Hepatocyte (in vitro differentiated cells): ENCODE results near the gene RFTN1. TPM values are rescaled to one million over a fixed set of nuclear protein-coding genes. Genes with fewer than 3 reads are reported as not detected.

Source experiments
- DNase-seq: peaks from one replicate; pipeline ENCODE4 v3.0.0-alpha.2; 2016; ENCODE audit warnings: low spot score
- H2AFZ ChIP-seq: fragments of 200-600 bp; sonication (generic); 2 replicates; pipeline ENCODE4 v1.6.0; 2016; ENCODE audit warnings: antibody characterized with exemption, mild to moderate bottlenecking
- H3K27ac ChIP-seq: fragments of 200-600 bp; sonication (generic); 2 replicates; pipeline ENCODE4 v1.5.1; 2016; ENCODE audit warnings: mild to moderate bottlenecking
- H3K27me3 ChIP-seq: fragments of 200-600 bp; sonication (generic); 2 replicates; pipeline ENCODE4 v1.6.1; 2016
- H3K36me3 ChIP-seq: fragments of 200-600 bp; sonication (generic); replicated peaks from 2 replicates; pipeline ENCODE4 v1.5.1; 2016; ENCODE audit warnings: low read depth; ENCODE audit not compliant: insufficient read depth
- H3K4me1 ChIP-seq: fragments of 200-600 bp; sonication (generic); 2 replicates; pipeline ENCODE4 v1.5.1; 2016; ENCODE audit warnings: mild to moderate bottlenecking, moderate library complexity; ENCODE audit not compliant: insufficient read depth
- H3K4me2 ChIP-seq: fragments of 200-600 bp; sonication (generic); 2 replicates; pipeline ENCODE4 v1.6.0; 2016
- H3K4me3 ChIP-seq: fragments of 200-600 bp; sonication (generic); 2 replicates; pipeline ENCODE4 v1.5.1; 2016; ENCODE audit warnings: mild to moderate bottlenecking
- H3K79me2 ChIP-seq: fragments of 200-600 bp; sonication (generic); 2 replicates; pipeline ENCODE4 v1.6.0; 2017; ENCODE audit warnings: mild to moderate bottlenecking
- H3K9me2 ChIP-seq: fragments of 200-600 bp; sonication (generic); replicated peaks from 2 replicates; pipeline ENCODE4 v1.6.0; 2017; ENCODE audit warnings: mild to moderate bottlenecking; ENCODE audit not compliant: insufficient read depth
- H3K9me3 ChIP-seq: fragments of 200-600 bp; sonication (generic); 2 replicates; pipeline ENCODE4 v1.5.1; 2016; ENCODE audit warnings: low read depth, mild to moderate bottlenecking
- H4K20me1 ChIP-seq: fragments of 200-600 bp; sonication (generic); 2 replicates; pipeline ENCODE4 v1.6.0; 2016; ENCODE audit warnings: mild to moderate bottlenecking; ENCODE audit not compliant: insufficient read depth, poor library complexity, severe bottlenecking
- CTCF ChIP-seq: fragments of 200-600 bp; sonication (generic); IDR thresholded peaks from 2 replicates; pipeline ENCODE4 v1.5.1; 2016; ENCODE audit warnings: antibody characterized with exemption, mild to moderate bottlenecking; ENCODE audit not compliant: poor library complexity
- EZH2 ChIP-seq: fragments of 200-600 bp; sonication (generic); IDR thresholded peaks from 2 replicates; pipeline ENCODE4 v1.6.1; 2016; ENCODE audit warnings: antibody characterized with exemption, mild to moderate bottlenecking, borderline replicate concordance
- EZH2phosphoT487 ChIP-seq: fragments of 200-600 bp; sonication (generic); IDR thresholded peaks from one replicate; pipeline ENCODE4 v1.6.1; 2018; ENCODE audit warnings: antibody characterized with exemption, mild to moderate bottlenecking, low read depth, moderate library complexity; ENCODE audit not compliant: unreplicated experiment, severe bottlenecking
- WGBS: methylation state at CpG from one replicate; pipeline ENCODE4 v1.1.6; 2016; ENCODE audit warnings: low lambda C conversion rate; ENCODE audit errors: missing lambda C conversion rate; 5-methylcytosine and 5-hydroxymethylcytosine counted together
- polyA plus RNA-seq: library from polyadenylated mRNA; unstranded; fragments of >200 nt; fragmentation: Nextera tagmentation; extraction: Ambion mirVana; gene quantifications from 2 replicates; pipeline ENCODE4 v1.2.1, GENCODE V29; 2016
- total RNA-seq: library from RNA; depleted of rRNA; stranded (reverse); fragments of >200 nt; gene quantifications from 2 replicates; pipeline ENCODE4 v1.2.3, GENCODE V29; 2014

RFTN1 gene
- total and polyA plus RNA-seq, 2 experiments from 2014 or later: 10.0 to 14.9 TPM

- H3K4me3 ChIP-seq: no peak overlapping the region
- H3K79me2 ChIP-seq: no peaks in the 10 kb centered on the region
- no peaks in the 10 kb centered on the region for H3K9me3 ChIP-seq
- H3K27ac ChIP-seq: no peak overlapping the region
- WGBS: 82% methylated on average over 7 of the region's 7 CpGs
- H3K4me2 ChIP-seq: no peak overlapping the region
- H3K4me1 ChIP-seq: peaks cover 17% of the 10 kb centered on the region
- no peak for TF ChIP-seq EZH2
- TF ChIP-seq CTCF: no peak
- TF ChIP-seq EZH2phosphoT487: no peak
- DNase-seq: no peak
- no peaks in the 10 kb centered on the region for H3K9me2 ChIP-seq
- H3K36me3 ChIP-seq: no peaks in the 10 kb centered on the region
- no peaks in the 10 kb centered on the region for H3K27me3 ChIP-seq
- no peak overlapping the region for H2AFZ ChIP-seq
- no peaks in the 10 kb centered on the region for H4K20me1 ChIP-seq
Observed at GRCh38 chr3:16474920-16475319, 38.6 kb downstream of the RFTN1 start.

GRCh38 chr3:16474216-16474615, 39.3 kb downstream of the RFTN1 start:
- Histone ChIP-seq H3K9me2 (no peaks in the 10 kb centered on the region), H2AFZ (no peak overlapping the region), H3K79me2 (no peaks in the 10 kb centered on the region), H3K36me3 (no peaks in the 10 kb centered on the region), H3K27me3 (no peaks in the 10 kb centered on the region), H3K27ac (no peak overlapping the region), H3K4me3 (no peak overlapping the region), H3K4me2 (no peak overlapping the region), H3K4me1 (peaks cover 17% of the 10 kb centered on the region), H3K9me3 (no peaks in the 10 kb centered on the region), H4K20me1 (no peaks in the 10 kb centered on the region)
- no peak for DNase-seq
- WGBS: 40% methylated on average over 2 of the region's 2 CpGs
- TF ChIP-seq EZH2: no peak
- TF ChIP-seq CTCF: no peak
- TF ChIP-seq EZH2phosphoT487: no peak

- H3K4me3 ChIP-seq: no peak overlapping the region
- no peak overlapping the region for H3K4me2 ChIP-seq
- H3K27ac ChIP-seq: no peak overlapping the region
- no peaks in the 10 kb centered on the region for H3K27me3 ChIP-seq
- H4K20me1 ChIP-seq: no peaks in the 10 kb centered on the region
- TF ChIP-seq EZH2 (no peak), CTCF (no peak), EZH2phosphoT487 (no peak)
- H3K79me2 ChIP-seq: no peaks in the 10 kb centered on the region
- DNase-seq: no peak
- no peaks in the 10 kb centered on the region for H3K9me3 ChIP-seq
- H3K9me2 ChIP-seq: no peaks in the 10 kb centered on the region
- WGBS: 89% methylated on average over 8 of the region's 8 CpGs
- H3K36me3 ChIP-seq: no peaks in the 10 kb centered on the region
- H2AFZ ChIP-seq: no peak overlapping the region
- H3K4me1 ChIP-seq: peaks cover 6% of the 10 kb centered on the region
Observed at GRCh38 chr3:16472593-16472992, 40.9 kb downstream of the RFTN1 start.

- DNase-seq: no peak
- Histone ChIP-seq H3K27me3 (no peaks in the 10 kb centered on the region), H3K4me2 (no peak overlapping the region), H2AFZ (no peak overlapping the region), H3K79me2 (no peaks in the 10 kb centered on the region), H3K4me3 (no peak overlapping the region), H3K27ac (no peak overlapping the region), H3K9me3 (no peaks in the 10 kb centered on the region), H3K4me1 (peaks cover under 1% of the 10 kb centered on the region), H3K36me3 (no peaks in the 10 kb centered on the region), H4K20me1 (no peaks in the 10 kb centered on the region), H3K9me2 (no peaks in the 10 kb centered on the region)
- WGBS: 90% methylated on average over 3 of the region's 3 CpGs
- TF ChIP-seq EZH2 (no peak), CTCF (no peak), EZH2phosphoT487 (no peak)
Observed at GRCh38 chr3:16471897-16472296, 41.6 kb downstream of the RFTN1 start.
